ENCODE data around the gene PRELP.

DNA sequence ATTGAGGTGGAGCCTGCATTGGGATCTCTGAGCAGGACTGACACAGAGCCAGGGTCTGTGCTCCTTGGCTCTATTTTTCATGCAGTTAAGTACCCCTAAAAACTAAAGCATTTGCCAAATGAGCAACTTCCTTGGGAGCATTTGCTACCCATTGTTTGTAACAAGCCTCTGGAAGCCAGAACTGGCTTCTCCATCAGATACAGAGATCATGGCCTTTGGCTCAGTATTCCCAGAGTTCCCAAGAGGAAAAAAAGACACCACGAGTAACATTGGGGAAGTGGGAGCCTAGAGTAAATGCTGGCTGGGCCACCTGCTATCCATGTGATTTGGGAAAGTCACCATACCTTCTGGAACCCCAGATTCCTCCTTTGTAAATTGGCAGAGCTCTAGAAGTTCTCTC lies 63.1 kb downstream of the PRELP start:
- TF ChIP-seq, protein P1, sequence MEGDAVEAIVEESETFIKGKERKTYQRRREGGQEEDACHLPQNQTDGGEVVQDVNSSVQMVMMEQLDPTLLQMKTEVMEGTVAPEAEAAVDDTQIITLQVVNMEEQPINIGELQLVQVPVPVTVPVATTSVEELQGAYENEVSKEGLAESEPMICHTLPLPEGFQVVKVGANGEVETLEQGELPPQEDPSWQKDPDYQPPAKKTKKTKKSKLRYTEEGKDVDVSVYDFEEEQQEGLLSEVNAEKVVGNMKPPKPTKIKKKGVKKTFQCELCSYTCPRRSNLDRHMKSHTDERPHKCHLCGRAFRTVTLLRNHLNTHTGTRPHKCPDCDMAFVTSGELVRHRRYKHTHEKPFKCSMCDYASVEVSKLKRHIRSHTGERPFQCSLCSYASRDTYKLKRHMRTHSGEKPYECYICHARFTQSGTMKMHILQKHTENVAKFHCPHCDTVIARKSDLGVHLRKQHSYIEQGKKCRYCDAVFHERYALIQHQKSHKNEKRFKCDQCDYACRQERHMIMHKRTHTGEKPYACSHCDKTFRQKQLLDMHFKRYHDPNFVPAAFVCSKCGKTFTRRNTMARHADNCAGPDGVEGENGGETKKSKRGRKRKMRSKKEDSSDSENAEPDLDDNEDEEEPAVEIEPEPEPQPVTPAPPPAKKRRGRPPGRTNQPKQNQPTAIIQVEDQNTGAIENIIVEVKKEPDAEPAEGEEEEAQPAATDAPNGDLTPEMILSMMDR (IDR thresholded peaks at IDR 0.05; ENCODE audit: low read depth, low read length), result no peak
- TF ChIP-seq EZH2phosphoT487 (IDR thresholded peaks at IDR 0.05; ENCODE audit: low read depth), result no peak

All from OCI-LY3 (cell line).